Cardiac atrium fibroblast (primary cell): Measurements from ENCODE around the gene SRSF10. TPM values are rescaled to one million over a fixed set of nuclear protein-coding genes. Genes with fewer than 3 reads are reported as not detected.

Experiments
- total RNA-seq: library from RNA; depleted of rRNA; stranded (reverse); fragments of >200 nt; gene quantifications from 2 replicates; pipeline ENCODE4 v1.2.3, GENCODE V29; 2015

Gene SRSF10
- 45.0 and 52.2 TPM in 2 replicates for total RNA-seq

DNA sequence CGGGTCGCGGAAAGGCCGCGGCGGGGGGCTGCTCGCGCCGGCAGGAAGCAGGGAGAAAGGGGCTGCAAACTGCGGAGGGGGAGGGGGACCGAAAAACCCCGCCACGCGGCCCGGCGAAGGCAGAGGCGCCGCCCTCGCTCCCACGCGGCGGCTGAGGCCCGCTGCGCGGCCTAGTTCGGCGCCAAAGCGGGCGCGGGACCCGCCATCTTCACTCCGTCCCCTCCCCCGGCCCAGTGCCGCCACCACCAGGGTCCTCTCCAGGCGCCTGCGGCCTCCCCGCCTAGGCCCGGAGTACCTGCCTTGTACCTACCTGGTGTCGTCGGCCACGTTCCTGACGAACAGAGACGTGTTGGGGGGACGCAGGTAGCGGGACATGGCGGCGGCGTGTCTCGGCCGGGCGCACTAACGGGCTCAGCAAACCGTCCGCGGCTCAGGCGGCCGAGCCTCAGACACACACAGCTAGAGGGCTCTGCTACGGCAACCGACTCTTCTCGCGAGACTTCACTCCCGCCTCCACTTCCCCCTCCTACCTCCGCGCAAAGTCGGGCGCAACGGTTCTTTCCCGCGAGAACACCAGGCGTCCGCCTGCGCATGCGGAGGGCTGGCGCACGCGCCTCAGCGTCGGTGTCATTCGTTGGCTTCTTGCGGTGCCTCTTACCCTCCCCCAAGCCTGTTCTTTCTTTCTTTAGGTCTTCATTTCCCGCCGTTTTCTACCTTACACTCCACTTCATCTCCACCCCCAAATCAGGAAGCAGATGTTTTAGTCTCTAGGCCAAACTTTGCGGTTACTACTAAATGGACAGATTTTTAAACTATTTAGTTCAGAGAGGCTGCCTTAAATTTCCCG, at the start of gene SRSF10:
TSS of gene SRSF10 (minus strand) at position 447 of the 847 bp plus-strand sequence. CDS start at position 375, 72 bp downstream.

DNA sequence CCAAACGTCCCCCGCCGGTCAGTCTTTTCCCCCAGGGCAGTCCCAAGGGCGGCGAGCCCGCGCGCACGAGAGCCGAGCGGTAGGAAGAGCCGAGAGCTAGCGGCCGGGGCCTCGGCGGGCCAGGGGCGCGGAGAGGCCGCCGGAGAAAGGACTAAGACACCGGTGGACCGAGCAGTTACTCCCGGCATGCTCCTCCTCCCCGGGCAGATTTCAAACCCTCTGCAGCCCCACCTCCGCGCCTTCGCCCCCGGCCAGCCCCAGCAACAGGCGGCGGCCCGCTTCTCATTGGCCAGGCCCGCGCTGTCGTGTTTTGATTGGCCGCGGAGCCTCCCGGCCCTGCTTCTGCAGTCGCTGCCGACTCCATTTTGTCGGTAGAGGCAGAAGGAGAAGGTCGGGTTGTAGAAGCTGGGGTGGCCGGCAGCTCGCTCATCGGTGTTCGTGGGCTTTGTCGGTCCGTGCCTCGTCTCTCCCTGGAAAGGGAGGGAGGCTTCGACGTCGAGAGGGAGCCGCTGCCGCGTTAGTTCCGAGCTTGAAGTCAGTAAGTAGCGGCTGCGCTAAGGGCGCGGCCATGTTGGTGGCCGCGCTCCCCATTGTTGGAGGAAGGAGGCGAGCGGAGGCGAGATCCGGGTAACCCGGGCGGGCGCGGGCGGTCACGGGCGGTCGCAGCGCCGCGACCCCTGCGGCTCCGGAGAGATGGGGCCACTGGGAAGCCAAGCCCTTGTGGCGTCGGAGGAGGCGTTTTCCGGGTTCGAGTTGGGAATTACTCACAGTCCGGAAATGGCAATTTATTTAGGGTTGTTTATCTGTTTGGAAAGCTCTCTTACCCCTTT, 20.5 kb downstream of the SRSF10 start, which contains the start of gene PNRC2:
TSS of gene PNRC2 (plus strand) at position 368 of the 830 bp plus-strand sequence. CDS start 1,630 bp downstream, outside the sequence.

Other genes starting within 250 kb of the SRSF10 start
- gene ELOA, start 236.9 kb downstream of the SRSF10 start, total RNA-seq = 36.3 and 45.5 TPM in 2 replicates
- 21.7 and 29.3 TPM in 2 replicates for gene PITHD1, start 201.9 kb downstream of the SRSF10 start, total RNA-seq
- 63.7 and 66.6 TPM in 2 replicates for gene LYPLA2, start 189.2 kb downstream of the SRSF10 start, total RNA-seq
- gene GALE, start 179.6 kb downstream of the SRSF10 start, total RNA-seq = 23.1 and 23.7 TPM in 2 replicates
- gene HMGCL, start 154.9 kb downstream of the SRSF10 start, total RNA-seq = 29.4 and 31.8 TPM in 2 replicates
- 10.5 and 11.8 TPM in 2 replicates for gene FUCA1, start 112.0 kb downstream of the SRSF10 start, total RNA-seq
- not detected in 2 replicates for gene CNR2, start 67.0 kb downstream of the SRSF10 start, total RNA-seq
- gene PNRC2, start 20.5 kb downstream of the SRSF10 start, total RNA-seq = 56.1 and 74.7 TPM in 2 replicates
- not detected in 2 replicates for gene MYOM3, start 131.8 kb upstream of the SRSF10 start, total RNA-seq
- 0.16 TPM in 1 of 2 replicates, not detected in the other for gene IL22RA1, start 162.8 kb upstream of the SRSF10 start, total RNA-seq
- gene IFNLR1, start 207.0 kb upstream of the SRSF10 start, total RNA-seq = under 0.01 TPM in 1 of 2 replicates, not detected in the other